Colonic mucosa (tissue), 4 donors: Measurements from ENCODE around the gene GPC6. TPM values are rescaled to one million over a fixed set of nuclear protein-coding genes. Genes with fewer than 3 reads are reported as not detected.

Experiments used
- DNase-seq: peaks from one replicate; pipeline ENCODE4 v3.0.0-alpha.2; 2020
- H3K27ac ChIP-seq: fragments of 200-600 bp; one replicate; pipeline ENCODE4 v1.8.0; 2021
- H3K27me3 ChIP-seq: fragments of 200-600 bp; one replicate; pipeline ENCODE4 v1.8.0; 2021
- H3K36me3 ChIP-seq: fragments of 200-600 bp; one replicate; pipeline ENCODE4 v1.8.0; 2021
- H3K4me1 ChIP-seq: fragments of 200-600 bp; one replicate; pipeline ENCODE4 v1.8.0; 2021; ENCODE audit warnings: mild to moderate bottlenecking
- H3K4me3 ChIP-seq: fragments of 200-600 bp; one replicate; pipeline ENCODE4 v1.8.0; 2021
- H3K9ac ChIP-seq, 2 donors: one replicate each; pipeline ENCODE4 v1.7.0; 2013; ENCODE audit warnings: control low read depth in 2 of 2, low read depth in 2 of 2, low read length in 2 of 2
- H3K9me3 ChIP-seq: fragments of 200-600 bp; one replicate; pipeline ENCODE4 v1.8.0; 2021
- intact Hi-C: fragments of 100-400 bp; cut with DNase I; formaldehyde crosslinking; loops from one replicate; pipeline ENCODE4 v1.14.1; 2022
- total RNA-seq, 2 donors: library from RNA; stranded (reverse); fragmentation: NEBNext Ultra II Directional in 1 of 2; extraction: Animal tissue kit (Norgen Biotek cat#: 25700) in 1 of 2; gene quantifications; one replicate each; pipeline ENCODE4 v1.2.1, GENCODE V29; 2021
- TF ChIP-seq, protein P1 (sequence below): fragments of 200-600 bp; IDR thresholded peaks from one replicate; pipeline ENCODE4 v1.8.0; 2022; ENCODE audit warnings: antibody characterized with exemption, mild to moderate bottlenecking
- donor health status: healthy.
- donor health status: DM: no; HTN: no; CAD: no.
- donor health status: DM: no; HTN: no; CAD: no.

The GPC6 gene
- total RNA-seq, 2 donors from 2014 or later: 2.3 to 4.0 TPM

DNA sequence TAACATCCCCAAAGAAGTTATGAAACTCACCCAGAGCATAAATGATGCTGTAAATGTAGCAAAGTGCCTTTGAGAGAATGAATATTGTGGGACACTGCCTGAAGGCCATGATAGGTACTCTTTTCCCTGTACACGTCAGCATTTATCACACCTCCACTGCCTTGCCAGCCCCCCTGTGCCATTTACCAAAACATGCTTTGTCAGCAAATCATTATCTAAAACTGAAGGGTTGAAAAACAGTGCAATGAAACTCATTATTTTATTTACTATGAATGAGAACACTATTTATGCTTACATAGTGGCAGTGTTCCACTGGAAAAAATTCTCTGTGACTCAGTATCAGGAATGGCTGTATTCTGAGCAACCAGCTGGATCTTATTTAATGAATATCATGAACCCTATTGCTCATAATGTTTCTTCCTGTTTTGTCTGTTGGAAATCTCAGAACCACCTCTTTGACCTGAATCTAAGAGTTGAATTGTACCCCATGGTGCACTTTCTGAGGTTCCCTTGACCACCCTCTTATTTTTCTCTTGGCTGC is 688.7 kb downstream of the GPC6 start:
- no peaks in the 10 kb centered on the region for H3K9me3 ChIP-seq
- no peak for DNase-seq
- no peaks in the 10 kb centered on the region for H3K36me3 ChIP-seq
- no peaks in the 10 kb centered on the region for H3K27me3 ChIP-seq
- no peak overlapping the region for H3K27ac ChIP-seq
- H3K9ac ChIP-seq: no peak overlapping the region
- TF ChIP-seq, protein P1, sequence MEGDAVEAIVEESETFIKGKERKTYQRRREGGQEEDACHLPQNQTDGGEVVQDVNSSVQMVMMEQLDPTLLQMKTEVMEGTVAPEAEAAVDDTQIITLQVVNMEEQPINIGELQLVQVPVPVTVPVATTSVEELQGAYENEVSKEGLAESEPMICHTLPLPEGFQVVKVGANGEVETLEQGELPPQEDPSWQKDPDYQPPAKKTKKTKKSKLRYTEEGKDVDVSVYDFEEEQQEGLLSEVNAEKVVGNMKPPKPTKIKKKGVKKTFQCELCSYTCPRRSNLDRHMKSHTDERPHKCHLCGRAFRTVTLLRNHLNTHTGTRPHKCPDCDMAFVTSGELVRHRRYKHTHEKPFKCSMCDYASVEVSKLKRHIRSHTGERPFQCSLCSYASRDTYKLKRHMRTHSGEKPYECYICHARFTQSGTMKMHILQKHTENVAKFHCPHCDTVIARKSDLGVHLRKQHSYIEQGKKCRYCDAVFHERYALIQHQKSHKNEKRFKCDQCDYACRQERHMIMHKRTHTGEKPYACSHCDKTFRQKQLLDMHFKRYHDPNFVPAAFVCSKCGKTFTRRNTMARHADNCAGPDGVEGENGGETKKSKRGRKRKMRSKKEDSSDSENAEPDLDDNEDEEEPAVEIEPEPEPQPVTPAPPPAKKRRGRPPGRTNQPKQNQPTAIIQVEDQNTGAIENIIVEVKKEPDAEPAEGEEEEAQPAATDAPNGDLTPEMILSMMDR: no peak
- intact Hi-C loops: no loop called here
- H3K4me3 ChIP-seq: no peak overlapping the region
- no peaks in the 10 kb centered on the region for H3K4me1 ChIP-seq

DNA sequence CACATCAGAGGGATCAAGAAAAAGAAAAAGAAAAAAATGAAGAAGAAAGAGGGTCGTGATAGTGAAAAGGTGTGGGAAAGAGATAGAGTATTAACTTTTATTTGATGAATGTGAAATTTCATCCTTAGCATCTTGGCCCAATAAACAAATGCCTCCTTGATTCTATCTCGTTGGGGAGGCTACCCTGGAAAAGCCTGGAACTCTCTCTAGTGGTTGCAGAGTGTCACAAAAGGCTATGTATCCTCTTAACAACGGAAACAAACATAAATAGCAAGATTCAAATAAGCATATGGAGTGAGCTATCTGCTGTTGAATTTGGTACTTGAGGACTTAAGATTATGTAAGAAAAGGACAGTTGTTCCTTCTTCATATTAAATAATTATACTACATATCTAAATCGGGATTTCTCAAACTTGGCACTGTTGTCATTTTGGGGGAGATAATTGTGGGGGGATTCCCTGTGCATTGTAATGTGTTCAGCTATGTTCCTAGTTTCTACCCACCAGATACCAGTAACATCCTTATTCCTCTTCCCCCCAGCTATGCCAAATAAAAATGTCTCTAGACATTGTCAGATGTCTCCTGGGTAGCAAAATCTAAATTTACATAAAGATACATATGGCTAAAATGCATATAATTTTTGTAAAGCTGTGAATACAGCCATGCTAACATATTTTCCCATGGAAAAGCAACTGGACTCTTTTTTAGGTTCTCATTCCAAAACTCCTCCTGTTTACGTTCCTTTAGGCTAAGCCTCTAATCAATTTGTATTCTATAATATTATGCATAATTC is 695.7 kb downstream of the GPC6 start:
- no peak overlapping the region for H3K9ac ChIP-seq
- no peaks in the 10 kb centered on the region for H3K9me3 ChIP-seq
- H3K36me3 ChIP-seq: no peaks in the 10 kb centered on the region
- H3K27ac ChIP-seq: no peak overlapping the region
- H3K4me3 ChIP-seq: no peak overlapping the region
- H3K4me1 ChIP-seq: no peaks in the 10 kb centered on the region
- TF ChIP-seq, protein P1: no peak
- DNase-seq: no peak
- intact Hi-C loops: no loop called here
- no peaks in the 10 kb centered on the region for H3K27me3 ChIP-seq

DNA sequence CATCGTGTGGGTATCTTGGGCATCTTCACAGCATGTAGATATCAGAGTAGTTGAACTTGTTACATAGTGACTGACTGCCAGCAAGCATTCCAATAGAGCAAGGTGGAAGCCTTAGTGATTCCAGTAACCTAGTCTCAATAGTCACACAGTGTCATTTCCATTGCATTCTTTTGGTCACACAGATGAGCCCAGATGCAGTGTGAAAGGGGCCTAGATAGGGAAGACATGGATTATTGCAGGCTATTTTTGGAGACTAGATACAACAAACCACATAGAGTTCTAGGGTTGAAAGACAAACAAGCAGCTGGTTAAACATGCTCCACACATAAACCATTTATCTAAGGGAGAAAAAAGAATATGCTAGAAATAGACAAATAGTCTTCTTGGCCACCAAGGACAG is 699.4 kb downstream of the GPC6 start:
- no peak for DNase-seq
- H3K4me1 ChIP-seq: no peaks in the 10 kb centered on the region
- no peak overlapping the region for H3K27ac ChIP-seq
- no peak overlapping the region for H3K9ac ChIP-seq
- TF ChIP-seq, protein P1: no peak
- H3K36me3 ChIP-seq: no peaks in the 10 kb centered on the region
- no peaks in the 10 kb centered on the region for H3K9me3 ChIP-seq
- intact Hi-C loops: no loop called here
- no peak overlapping the region for H3K4me3 ChIP-seq
- H3K27me3 ChIP-seq: no peaks in the 10 kb centered on the region

DNA sequence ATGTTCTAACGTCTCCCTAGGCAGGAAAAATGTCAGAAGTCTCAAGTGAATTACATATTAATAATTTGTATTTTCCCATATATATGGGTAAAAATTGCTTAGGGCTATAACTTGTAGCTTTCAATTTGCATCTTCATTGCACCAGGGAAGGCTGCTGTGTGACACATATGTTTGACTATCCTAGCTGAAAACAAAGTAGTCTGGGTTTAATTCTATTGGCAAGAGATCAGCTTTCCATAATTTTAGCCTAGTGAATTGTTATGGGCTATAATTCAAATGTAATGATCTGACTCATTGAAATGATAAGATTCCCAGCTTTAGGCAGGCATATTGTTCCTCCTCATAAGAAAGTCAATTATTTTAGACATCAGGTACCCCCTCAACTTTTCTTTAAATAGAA is 699.8 kb downstream of the GPC6 start:
- Histone ChIP-seq H3K36me3 (no peaks in the 10 kb centered on the region), H3K27ac (no peak overlapping the region), H3K9ac (no peak overlapping the region), H3K27me3 (no peaks in the 10 kb centered on the region), H3K4me3 (no peak overlapping the region), H3K4me1 (no peaks in the 10 kb centered on the region), H3K9me3 (no peaks in the 10 kb centered on the region)
- intact Hi-C loops: no loop called here
- TF ChIP-seq, protein P1: no peak
- no peak for DNase-seq

DNA sequence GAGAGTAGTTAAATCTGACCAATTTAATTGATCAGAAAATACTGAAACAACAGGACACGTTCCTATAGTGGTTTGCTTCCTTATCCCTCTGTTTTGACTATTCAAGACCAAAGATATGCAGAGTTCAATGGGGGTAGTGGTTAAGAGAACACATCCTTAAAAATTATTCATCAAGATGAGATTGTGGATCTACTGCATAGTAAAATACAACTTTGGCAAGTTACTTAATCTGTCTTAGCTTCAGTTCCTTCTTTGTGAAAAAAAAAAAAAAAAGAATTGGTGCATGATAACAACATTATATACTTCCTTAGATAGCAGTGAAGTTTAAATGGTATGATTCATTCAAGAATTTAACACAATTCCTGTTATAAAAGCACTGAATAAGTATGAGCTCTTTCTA is 700.8 kb downstream of the GPC6 start:
- no peaks in the 10 kb centered on the region for H3K36me3 ChIP-seq
- H3K27me3 ChIP-seq: no peaks in the 10 kb centered on the region
- no peaks in the 10 kb centered on the region for H3K9me3 ChIP-seq
- no peaks in the 10 kb centered on the region for H3K4me1 ChIP-seq
- intact Hi-C loops: no loop called here
- H3K9ac ChIP-seq: no peak overlapping the region
- no peak overlapping the region for H3K4me3 ChIP-seq
- H3K27ac ChIP-seq: no peak overlapping the region
- TF ChIP-seq, protein P1: no peak
- no peak for DNase-seq
